Common myeloid progenitor, CD34-positive (primary cell): ENCODE results near the gene ZNF787.
A peak's percentile ranks its signal among the peaks of the same experiment; 100 is the strongest.

Experiments
- CTCF ChIA-PET: fragments of 350-600 bp; sonication (Branson Sonifier 250); formaldehyde crosslinking; loops from one replicate; lab custom pipeline; 2021; ENCODE audit warnings: antibody characterized with exemption; lab: Charles Lee
- POLR2A ChIA-PET: fragments of 350-600 bp; sonication (Branson Sonifier 250); formaldehyde crosslinking; loops from one replicate; lab custom pipeline; 2021; ENCODE audit warnings: antibody characterized with exemption; lab: Charles Lee
- DNase-seq, 3 donors: peaks; one replicate each; pipeline versions ENCODE4 v3.0.0 to v3.0.0-alpha.2; 2013
- H3K27ac ChIP-seq, 2 experiments: 1 replicate in 1 of 2; 2 replicates in 1 of 2; pipeline ENCODE4 v1.7.0; 2013; ENCODE audit warnings: inconsistent platforms in 2 of 2, low read length in 2 of 2, mild to moderate bottlenecking in 2 of 2, low read depth in 1 of 2, moderate library complexity in 1 of 2; ENCODE audit not compliant: severe bottlenecking in 2 of 2, insufficient read depth in 1 of 2, poor library complexity in 1 of 2
- H3K27me3 ChIP-seq, 5 experiments: replicated peaks in 2 of 5; 1 replicate in 3 of 5; 2 replicates in 2 of 5; pipeline versions ENCODE4 v1.6.1 to v1.7.0; 2013; ENCODE audit warnings: low read length in 4 of 5, mild to moderate bottlenecking in 2 of 5, moderate library complexity in 2 of 5, inconsistent platforms in 1 of 5; ENCODE audit not compliant: insufficient read depth in 5 of 5, control insufficient read depth in 4 of 5
- H3K36me3 ChIP-seq, 4 experiments: 1 replicate in 2 of 4; 2 replicates in 2 of 4; pipeline versions ENCODE4 v1.6.1 to v1.7.0; 2013; ENCODE audit warnings: low read length in 3 of 4, control low read depth in 1 of 4, mild to moderate bottlenecking in 1 of 4; ENCODE audit not compliant: control insufficient read depth in 4 of 4, insufficient read depth in 4 of 4
- H3K4me1 ChIP-seq, 4 experiments: 1 replicate in 3 of 4; 2 replicates in 1 of 4; pipeline versions ENCODE4 v1.6.1 to v1.7.1; 2013; ENCODE audit warnings: low read length in 3 of 4, mild to moderate bottlenecking in 3 of 4, control low read depth in 1 of 4, inconsistent platforms in 1 of 4, moderate library complexity in 1 of 4; ENCODE audit not compliant: control insufficient read depth in 4 of 4, insufficient read depth in 4 of 4; ENCODE audit errors: control extremely low read depth in 1 of 4
- H3K4me3 ChIP-seq, 7 experiments: 1 replicate in 4 of 7; 2 replicates in 3 of 7; pipeline versions ENCODE4 v1.5.1 to v1.7.0; 2013; ENCODE audit warnings: mild to moderate bottlenecking in 7 of 7, low read length in 6 of 7, moderate library complexity in 6 of 7, inconsistent platforms in 2 of 7, low read depth in 2 of 7, control low read depth in 1 of 7; ENCODE audit not compliant: insufficient read depth in 4 of 7, control insufficient read depth in 1 of 7; ENCODE audit errors: extremely low read depth in 1 of 7
- H3K9me3 ChIP-seq, 5 experiments: 1 replicate in 4 of 5; 2 replicates in 1 of 5; pipeline versions ENCODE4 v1.6.1 to v1.7.1; 2013; ENCODE audit warnings: low read length in 4 of 5, mild to moderate bottlenecking in 2 of 5, inconsistent platforms in 1 of 5, low read depth in 1 of 5, moderate library complexity in 1 of 5; ENCODE audit not compliant: control insufficient read depth in 4 of 5, insufficient read depth in 2 of 5; ENCODE audit errors: control extremely low read depth in 1 of 5
- WGBS: methylation state at CpG from one replicate; pipeline ENCODE4 v1.1.5; 2013; ENCODE audit not compliant: insufficient coverage; 5-methylcytosine and 5-hydroxymethylcytosine counted together

ZNF787 gene

GRCh38 chr19:56145698-56146097, 24.6 kb upstream of the ZNF787 start:
- Histone ChIP-seq H3K27me3 (no peaks in the 10 kb centered on the region), H3K27ac (no peak overlapping the region), H3K9me3 (no peaks in the 10 kb centered on the region), H3K36me3 (peaks cover 2 to 42% (median 20%) of the 10 kb centered on the region in 4 experiments), H3K4me1 (peaks cover 4 to 43% (median 35%) of the 10 kb centered on the region in 4 experiments), H3K4me3 (no peak overlapping the region)
- 98% methylated on average over 10 of the region's 10 CpGs for WGBS
- ChIA-PET CTCF (interaction anchor here (1.0 to 3.5 kb wide), 8 partner anchors 9 to 188 kb away, joined by 3 to 18 read pairs (median 4); no protein-coding TSS in a partner anchor), POLR2A (interaction anchor here (1.2 kb wide), 1 partner anchor 25 kb away, joined by 9 read pairs; the partner anchor contains the start of gene ZNF787)
- no peak for DNase-seq

DNA sequence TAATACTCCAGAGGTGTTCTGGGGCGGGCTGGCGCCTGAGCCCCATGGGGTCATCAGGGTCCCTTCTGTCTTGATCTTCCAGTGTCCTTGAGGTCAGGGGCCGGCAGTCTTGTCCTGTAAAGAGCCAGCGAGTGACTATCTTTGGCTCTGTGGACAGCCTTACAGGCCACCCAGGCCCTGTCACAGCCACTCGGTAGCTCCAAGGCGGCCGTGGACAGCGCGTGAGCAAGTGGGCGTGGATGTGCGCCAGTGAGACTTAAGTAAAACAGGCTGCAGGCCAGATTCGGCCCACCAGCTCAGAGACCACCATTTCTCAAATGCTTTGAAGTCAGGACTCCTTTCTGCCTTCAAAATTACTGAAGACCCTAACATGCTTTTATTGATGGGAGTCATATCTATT, 23.7 kb upstream of the ZNF787 start:
- Histone ChIP-seq H3K36me3 (peaks cover 2 to 36% (median 19%) of the 10 kb centered on the region in 4 experiments), H3K27me3 (no peaks in the 10 kb centered on the region), H3K4me1 (peaks cover 6 to 50% (median 41%) of the 10 kb centered on the region in 4 experiments), H3K4me3 (peak overlapping the region in 2 of 7 experiments; percentile 8 to 25), H3K27ac (no peak overlapping the region), H3K9me3 (no peaks in the 10 kb centered on the region)
- peak in 2 of 3 donors; percentile 55 to 59 for DNase-seq
- POLR2A ChIA-PET = interaction anchor here (1.2 kb wide), 1 partner anchor 24 kb away, joined by 9 read pairs; the partner anchor contains the start of gene ZNF787
- WGBS = 82% methylated on average over 12 of the region's 12 CpGs
- CTCF ChIA-PET = interaction anchor here (1.1 to 3.5 kb wide), 6 partner anchors 10 to 189 kb away, joined by 3 to 18 read pairs (median 6); no protein-coding TSS in a partner anchor

GRCh38 chr19:56144376-56144775, 23.3 kb upstream of the ZNF787 start:
- Histone ChIP-seq H3K36me3 (peaks cover 2 to 33% (median 17%) of the 10 kb centered on the region in 4 experiments), H3K27me3 (no peaks in the 10 kb centered on the region), H3K4me3 (peak overlapping the region in 2 of 7 experiments; percentile 8 to 25), H3K27ac (no peak overlapping the region), H3K9me3 (no peaks in the 10 kb centered on the region), H3K4me1 (peaks cover 8 to 53% (median 43%) of the 10 kb centered on the region in 4 experiments)
- ChIA-PET CTCF (interaction anchor here (1.7 to 3.5 kb wide), 4 partner anchors 10 to 109 kb away, joined by 3 to 18 read pairs (median 8); no protein-coding TSS in a partner anchor), POLR2A (no interaction called here)
- whole genome bisulfite sequencing = 0% methylated on average over 5 of the region's 6 CpGs
- DNase-seq = peak; percentile 87 to 94 (median 92)

DNA sequence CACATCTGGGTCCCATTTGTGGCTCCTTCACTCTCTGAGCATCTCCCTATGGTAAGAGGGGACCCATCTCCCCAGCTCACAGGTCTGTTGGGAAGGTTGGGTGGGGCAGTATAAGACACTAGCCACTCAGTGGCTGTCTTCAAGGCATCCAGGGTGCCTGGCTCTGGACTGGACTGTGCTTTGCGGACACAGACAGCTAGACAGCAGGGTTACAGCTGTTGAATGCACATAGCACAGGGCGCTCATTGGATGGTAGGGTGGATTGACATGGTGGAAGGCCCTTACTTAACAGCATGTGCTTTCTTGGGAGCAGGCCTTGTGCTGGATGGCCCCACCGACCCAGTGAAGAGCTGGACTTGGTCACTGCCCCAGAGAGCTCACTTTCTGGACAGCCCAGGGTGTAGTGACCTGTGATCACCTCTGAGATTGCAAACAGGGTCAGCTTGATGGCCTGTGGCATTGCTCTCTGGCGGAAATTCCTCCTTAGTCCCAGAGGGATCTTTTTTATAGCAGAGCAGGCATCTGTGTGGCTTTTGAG, 21.9 kb upstream of the ZNF787 start:
- H3K36me3 ChIP-seq = peaks cover 2 to 25% (median 11%) of the 10 kb centered on the region in 4 experiments
- no peak for DNase-seq
- H3K27me3 ChIP-seq = no peaks in the 10 kb centered on the region
- POLR2A ChIA-PET = interaction anchor here (1.0 kb wide), 1 partner anchor 22 kb away, joined by 3 read pairs; the partner anchor contains the start of gene ZNF787
- CTCF ChIA-PET = interaction anchor here (1.0 to 3.5 kb wide), 8 partner anchors 9 to 32 kb away, joined by 3 to 8 read pairs (median 4); no protein-coding TSS in a partner anchor
- peaks cover 8 to 53% (median 43%) of the 10 kb centered on the region in 4 experiments for H3K4me1 ChIP-seq
- WGBS = 91% methylated on average over 4 of the region's 4 CpGs
- H3K9me3 ChIP-seq = no peaks in the 10 kb centered on the region
- H3K4me3 ChIP-seq = no peak overlapping the region
- H3K27ac ChIP-seq = no peak overlapping the region

DNA sequence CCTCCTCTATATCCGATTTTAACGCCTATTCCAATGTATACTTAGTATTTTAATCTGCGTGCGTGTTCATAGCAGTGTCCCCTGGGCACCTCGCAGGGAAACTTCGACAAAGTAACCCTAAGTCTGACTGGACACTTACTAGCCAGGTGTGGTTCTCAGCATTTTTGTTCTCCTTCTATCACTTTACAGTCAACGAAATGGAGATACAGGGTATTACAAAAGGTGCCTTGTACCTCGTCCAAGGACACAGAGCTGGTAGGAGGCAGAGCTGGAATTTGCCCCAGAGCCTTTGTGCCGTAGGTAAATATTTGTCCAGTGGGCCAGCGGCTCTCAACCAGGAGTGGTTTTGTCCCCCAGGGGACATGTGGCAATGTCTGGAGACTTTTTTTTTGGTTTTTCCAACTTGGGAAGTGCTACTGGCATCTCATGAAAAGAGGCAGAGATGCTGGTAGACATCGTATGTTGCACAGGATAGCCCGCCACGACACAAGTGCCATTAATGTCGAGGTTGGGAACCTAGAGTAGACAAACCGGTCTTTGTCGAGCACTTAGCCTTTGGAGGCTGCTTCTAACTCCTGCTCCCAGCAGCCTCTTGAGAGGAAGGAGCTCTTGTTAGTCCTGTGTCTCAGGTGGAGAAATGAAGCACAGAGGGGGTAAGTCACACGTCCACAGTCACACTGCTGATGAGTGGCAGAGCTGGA, 21.1 kb upstream of the ZNF787 start:
- POLR2A ChIA-PET = interaction anchor here (1.0 kb wide), 1 partner anchor 21 kb away, joined by 3 read pairs; the partner anchor contains the start of gene ZNF787
- 85% methylated on average over 17 of the region's 17 CpGs for WGBS
- Histone ChIP-seq H3K27me3 (no peaks in the 10 kb centered on the region), H3K9me3 (no peaks in the 10 kb centered on the region), H3K4me3 (peak overlapping the region in 4 of 7 experiments; percentile 42 to 87 (median 68)), H3K4me1 (peaks cover 8 to 53% (median 43%) of the 10 kb centered on the region in 4 experiments), H3K36me3 (peaks cover 0 to 18% (median 5%) of the 10 kb centered on the region in 4 experiments), H3K27ac (no peak overlapping the region)
- DNase-seq = no peak
- CTCF ChIA-PET = interaction anchor here (0.7 to 3.5 kb wide), 10 partner anchors 10 to 36 kb away, joined by 3 to 8 read pairs (median 3); no protein-coding TSS in a partner anchor

DNA sequence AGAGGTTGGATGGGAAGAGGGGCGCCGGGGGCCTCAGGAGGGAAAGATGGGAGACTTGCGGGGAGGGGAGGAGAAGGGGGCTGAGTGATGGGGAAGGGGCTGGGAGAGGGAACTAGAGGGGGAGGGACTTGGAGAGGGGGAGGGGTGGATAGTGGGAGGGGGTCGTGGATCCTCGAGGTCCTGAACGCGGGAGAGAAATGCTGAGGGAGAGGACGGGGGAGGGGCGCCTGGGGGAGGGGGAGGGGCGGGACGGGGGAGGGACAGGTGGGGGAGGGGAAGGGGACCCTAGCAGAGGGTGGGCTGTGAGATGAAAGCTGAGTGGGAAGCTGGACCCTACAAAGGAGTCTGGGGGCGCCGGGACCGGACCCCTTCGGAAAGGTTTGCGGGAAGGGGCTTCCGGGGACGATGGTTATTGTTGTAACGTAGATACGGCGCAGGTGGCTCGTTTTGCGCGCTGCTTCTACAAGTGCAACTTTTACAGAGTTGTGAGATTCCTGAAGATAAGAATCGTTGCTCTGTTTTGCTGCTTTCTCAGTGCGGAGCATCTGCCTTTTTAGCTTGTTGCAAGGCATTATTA, 20.4 kb upstream of the ZNF787 start:
- ChIA-PET POLR2A (interaction anchor here (1.2 to 1.5 kb wide), 2 partner anchors 20 to 28 kb away, joined by 3 to 9 read pairs; partner anchors contain the start of gene ZNF787), CTCF (interaction anchor here (0.7 to 1.5 kb wide), 3 partner anchors 20 to 37 kb away, joined by 3 to 4 read pairs (median 3); no protein-coding TSS in a partner anchor)
- Histone ChIP-seq H3K4me3 (peak overlapping the region; percentile 42 to 87 (median 74)), H3K27me3 (no peaks in the 10 kb centered on the region), H3K36me3 (peaks cover 0 to 10% (median 0%) of the 10 kb centered on the region in 4 experiments), H3K9me3 (no peaks in the 10 kb centered on the region), H3K4me1 (peaks cover 8 to 53% (median 43%) of the 10 kb centered on the region in 4 experiments), H3K27ac (no peak overlapping the region)
- peak in 2 of 3 donors; percentile 52 to 65 for DNase-seq
- 0% methylated on average over 13 of the region's 26 CpGs for WGBS
